ENCODE data around the gene ZFYVE26.

DNA sequence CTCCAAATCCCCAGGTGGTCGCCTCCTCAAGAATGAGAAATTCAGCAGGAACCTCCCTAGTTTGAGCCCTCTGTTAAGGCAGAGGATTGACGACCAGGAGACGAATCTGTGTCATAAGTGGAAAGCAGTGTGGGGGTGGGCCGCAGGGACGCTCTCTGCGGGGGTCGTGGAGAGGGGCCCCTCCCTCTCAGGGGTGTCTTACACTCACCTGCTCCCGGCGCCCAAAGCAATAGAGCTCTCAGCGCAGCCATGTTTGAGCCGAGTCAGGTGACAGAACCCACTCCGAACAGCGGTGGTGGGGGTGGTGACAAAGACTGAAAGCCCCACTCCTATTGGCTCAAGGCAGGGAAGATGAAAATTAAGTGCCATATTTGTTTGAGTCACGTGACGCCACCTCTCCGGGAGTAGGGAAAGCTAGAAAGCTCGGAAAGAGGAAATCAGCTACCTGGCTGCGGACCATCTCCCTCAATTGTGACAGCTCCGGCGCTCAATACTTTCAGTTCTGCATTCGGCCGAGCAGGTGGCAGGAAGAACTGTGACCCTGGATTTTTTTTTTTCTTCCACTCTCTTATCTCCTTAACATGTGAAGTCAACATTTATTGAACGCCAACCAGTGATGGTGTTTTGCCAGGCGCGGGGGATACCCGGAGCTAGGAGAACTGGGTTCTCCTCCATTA is at the start of gene ZFYVE26:
- TF ChIP-seq POLR2AphosphoS5 (IDR thresholded peaks at IDR 0.05; ENCODE audit: borderline replicate concordance, low read depth, low read length) (peak; percentile 69), EZH2 (IDR thresholded peaks at IDR 0.05) (no peak), FOXP2 (optimal IDR thresholded peaks at IDR 0.05; ENCODE audit: control extremely low read depth, extremely low read length, insufficient read depth) (peak; percentile 54)
